ENCODE results near the gene FMR1.

- no peak for TF ChIP-seq POLR2A (IDR thresholded peaks at IDR 0.05)
- TF ChIP-seq POLR2AphosphoS5 (IDR thresholded peaks at IDR 0.05), result no peak
- TF ChIP-seq, protein P1, sequence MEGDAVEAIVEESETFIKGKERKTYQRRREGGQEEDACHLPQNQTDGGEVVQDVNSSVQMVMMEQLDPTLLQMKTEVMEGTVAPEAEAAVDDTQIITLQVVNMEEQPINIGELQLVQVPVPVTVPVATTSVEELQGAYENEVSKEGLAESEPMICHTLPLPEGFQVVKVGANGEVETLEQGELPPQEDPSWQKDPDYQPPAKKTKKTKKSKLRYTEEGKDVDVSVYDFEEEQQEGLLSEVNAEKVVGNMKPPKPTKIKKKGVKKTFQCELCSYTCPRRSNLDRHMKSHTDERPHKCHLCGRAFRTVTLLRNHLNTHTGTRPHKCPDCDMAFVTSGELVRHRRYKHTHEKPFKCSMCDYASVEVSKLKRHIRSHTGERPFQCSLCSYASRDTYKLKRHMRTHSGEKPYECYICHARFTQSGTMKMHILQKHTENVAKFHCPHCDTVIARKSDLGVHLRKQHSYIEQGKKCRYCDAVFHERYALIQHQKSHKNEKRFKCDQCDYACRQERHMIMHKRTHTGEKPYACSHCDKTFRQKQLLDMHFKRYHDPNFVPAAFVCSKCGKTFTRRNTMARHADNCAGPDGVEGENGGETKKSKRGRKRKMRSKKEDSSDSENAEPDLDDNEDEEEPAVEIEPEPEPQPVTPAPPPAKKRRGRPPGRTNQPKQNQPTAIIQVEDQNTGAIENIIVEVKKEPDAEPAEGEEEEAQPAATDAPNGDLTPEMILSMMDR (IDR thresholded peaks at IDR 0.05), result no peak
Measured at GRCh38 chrX:147908106-147908505, 3.6 kb upstream of the FMR1 start.
